T-helper 1 cell treated with Interleukin-12 subunit alpha and Interleukin-12 subunit beta and Interleukin-4 antibody, amounts not matched to agents 30 ng/mL and 1 ng/mL, for 36 hours (primary cell): Measurements from ENCODE around the gene FCHO1. TPM values are rescaled to one million over a fixed set of nuclear protein-coding genes. Genes with fewer than 3 reads are reported as not detected.

Experiments used
- intact Hi-C: fragments of 100-400 bp; cut with micrococcal nuclease; formaldehyde crosslinking; loops from one replicate; pipeline ENCODE4 v1.15.1; 2024
- total RNA-seq: library from RNA; stranded (reverse); gene quantifications from 2 replicates; pipeline ENCODE4 v1.2.3, GENCODE V29; 2022

The FCHO1 gene
- total RNA-seq, 1 donor from 2014 or later: 94.1 TPM

DNA sequence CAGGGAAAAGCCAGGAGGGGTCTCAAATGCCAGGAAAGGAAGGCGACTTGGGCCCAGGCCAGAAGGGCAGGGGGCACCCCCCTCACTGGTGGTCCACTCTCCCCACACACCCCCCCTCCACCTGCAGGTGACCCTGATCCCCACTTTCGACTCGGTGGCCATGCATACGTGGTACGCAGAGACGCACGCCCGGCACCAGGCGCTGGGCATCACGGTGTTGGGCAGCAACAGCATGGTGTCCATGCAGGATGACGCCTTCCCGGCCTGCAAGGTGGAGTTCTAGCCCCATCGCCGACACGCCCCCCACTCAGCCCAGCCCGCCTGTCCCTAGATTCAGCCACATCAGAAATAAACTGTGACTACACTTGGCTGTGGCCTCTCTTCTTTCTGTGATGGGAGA lies 17.1 kb upstream of the FCHO1 start:
- intact Hi-C loops: no loop called here

DNA sequence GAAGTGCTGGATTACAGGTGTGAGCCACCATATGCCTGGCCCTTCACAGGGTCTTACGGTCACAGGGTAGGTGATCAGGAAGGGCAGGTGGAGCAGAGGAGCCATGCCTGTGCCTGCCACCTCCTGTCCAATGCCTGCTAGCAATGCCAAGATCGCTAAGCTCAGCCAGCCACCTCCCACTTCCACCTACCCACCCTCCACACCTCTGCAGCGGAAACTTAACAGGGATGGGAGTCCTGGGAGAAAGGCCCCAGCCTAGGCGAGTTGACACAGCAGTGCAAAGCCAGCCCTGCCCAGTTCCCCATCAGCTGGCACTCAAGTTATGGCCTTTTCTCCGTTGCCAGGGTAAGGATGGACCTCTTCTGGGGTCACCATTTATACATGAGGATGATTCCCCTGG lies 15.9 kb upstream of the FCHO1 start:
- intact Hi-C loops: no loop called here

DNA sequence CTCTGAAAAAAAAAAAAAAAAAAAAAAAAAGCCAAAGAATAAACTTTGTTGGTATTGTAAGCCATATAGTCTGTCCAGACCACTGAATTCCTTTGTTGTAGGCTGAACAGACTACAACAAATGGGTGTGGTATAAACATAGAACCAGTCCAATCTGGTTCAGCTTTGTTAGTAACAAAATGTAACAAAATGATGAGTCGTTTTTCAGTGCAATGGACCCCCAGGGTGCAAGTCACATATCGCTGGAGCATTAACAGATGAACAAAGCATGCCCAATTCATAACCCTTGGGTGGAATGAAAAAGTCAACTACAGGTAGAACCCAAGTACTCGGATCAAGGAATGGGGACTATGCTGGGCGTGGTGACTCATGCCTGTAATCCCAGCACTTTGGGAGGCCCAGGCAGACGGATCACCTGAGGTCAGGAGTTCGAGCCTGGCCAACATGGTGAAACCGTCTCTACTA lies 13.6 kb upstream of the FCHO1 start:
- intact Hi-C loops: no loop called here

DNA sequence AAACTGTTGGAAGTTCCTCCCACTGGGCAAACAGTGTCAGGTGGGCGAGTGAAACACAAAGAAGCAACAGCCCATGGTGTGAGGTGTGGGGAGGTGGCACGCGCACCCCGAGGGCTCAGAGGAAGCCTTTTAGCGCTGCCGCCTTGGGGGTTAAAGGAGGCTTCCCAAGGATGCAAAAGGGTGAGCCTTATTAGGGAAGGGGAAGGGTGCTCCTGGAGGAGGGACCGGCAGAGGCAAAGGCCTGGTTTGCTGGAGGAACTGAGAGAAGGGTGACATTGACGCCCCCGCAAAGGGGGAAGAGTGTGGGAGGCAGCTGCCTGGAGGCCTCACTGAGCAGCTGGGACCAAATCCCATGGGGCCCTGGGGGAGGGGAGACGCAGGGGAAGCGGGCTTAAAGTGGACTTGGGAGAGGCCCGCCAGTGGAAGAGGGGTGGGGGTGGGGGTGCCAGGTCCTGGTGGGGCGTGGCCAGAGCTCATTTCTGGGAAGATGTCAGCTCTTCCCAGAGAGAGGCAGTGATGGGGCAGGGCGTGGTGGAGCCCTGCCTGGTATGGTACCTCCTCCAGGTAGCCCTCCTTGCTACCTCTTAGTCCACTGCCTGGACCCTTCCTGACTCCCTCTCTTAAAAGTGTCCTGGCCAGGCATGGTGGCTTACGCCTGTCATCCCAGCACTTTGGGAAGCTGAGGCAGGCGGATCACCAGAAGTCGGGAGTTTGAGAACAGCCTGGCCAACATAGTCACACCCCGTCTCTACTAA lies 12.0 kb upstream of the FCHO1 start:
- intact Hi-C loops: no loop called here

DNA sequence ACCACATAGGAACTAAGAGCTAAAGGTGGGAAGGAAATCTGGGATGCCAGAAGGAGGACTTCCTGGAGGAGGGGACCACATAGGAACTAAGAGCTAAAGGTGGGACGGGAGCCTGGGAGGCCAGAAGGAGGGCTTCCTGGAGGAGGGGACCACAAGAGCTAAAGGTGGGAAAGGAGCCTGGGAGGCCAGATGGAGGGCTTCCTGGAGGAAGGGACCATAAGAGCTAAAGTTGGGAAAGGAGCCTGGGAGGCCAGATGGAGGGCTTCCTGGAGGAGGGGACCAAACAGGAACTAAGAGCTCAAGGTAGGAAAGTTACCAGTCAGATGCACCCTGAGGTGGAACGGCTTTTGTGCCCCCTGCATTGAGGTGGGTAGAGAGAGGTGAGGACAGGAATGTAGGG lies 9.8 kb upstream of the FCHO1 start:
- intact Hi-C loops: no loop called here

DNA sequence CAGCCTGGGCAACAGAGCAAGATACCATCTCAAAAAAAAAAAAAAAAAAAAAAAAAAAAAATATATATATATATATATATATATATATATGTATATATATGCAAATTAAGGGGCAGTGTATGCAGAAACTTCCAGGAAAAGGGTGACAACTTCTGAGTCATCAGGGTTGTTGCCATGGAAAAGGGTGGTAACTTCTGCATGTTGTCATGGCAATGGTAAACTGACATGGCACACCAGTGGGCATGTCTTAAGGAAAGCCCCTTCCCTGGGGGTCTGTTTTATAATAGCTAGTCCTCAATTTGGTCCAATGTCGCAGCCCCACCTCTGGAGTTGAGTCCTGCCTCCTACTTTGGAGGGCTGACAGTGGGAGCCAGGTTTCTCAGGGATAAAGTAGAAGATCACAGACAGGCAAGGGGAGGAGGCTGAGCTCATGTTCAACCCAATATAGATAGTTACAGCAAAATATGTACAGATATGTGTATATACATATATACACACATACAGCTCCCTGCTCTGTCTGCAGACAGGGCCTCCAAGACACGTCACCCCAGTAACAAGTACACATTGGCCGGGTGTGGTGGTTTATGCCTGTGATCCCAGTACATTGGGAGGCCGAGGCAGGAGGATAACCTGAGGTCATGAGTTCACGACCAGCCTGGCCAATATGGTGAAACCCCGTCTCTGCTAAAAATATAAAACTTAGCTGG lies 7.2 kb upstream of the FCHO1 start:
- intact Hi-C loops: no loop called here

DNA sequence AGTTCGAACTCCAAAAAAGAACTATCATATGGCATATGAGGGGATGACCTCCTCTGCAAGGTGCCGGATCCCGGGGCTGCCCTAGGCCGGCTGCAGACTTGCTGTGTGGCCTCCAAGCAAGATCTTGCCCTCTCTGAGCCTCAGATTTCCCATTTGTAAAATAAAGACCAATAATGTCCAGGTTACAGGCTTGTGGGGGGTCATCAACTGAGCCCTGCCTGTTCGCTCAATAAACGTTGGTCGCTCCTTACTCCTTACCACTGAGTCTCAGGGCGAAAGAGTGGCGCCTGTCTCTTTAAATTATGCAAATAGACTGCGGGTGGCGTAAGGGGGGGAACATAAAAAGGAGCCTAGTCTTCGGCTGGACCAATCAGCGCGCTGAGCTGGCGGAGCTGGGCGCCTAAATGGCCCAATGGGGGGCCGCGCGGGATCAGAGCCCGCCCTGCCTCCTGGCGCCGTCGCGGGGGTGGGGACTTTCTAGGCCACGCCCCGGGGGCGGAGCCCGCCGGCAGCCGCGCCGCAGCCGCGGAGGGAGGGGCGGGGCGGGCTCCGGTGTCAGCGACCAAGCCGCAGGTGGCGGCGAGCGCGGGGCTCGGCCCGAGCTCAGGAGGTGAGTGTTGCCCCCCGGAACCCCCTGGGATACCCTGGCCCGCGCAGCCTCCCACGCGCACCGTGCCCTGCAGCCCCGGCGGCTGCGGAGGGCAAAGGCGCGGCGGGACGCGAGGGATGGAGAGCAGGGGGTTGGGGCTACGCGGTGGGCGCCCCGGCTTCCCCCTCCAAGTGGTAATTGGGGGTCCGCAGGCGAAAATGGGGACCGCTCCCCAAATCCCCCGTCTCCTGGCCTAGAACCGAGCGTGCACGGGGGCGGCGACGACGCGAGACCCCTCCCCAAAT lies 3.8 kb upstream of the FCHO1 start:
- intact Hi-C loops: loop anchor here (1.0 kb wide), 3 partner anchors 28 to 192 kb away; partner anchors contain the start of genes COLGALT1 and MAP1S

DNA sequence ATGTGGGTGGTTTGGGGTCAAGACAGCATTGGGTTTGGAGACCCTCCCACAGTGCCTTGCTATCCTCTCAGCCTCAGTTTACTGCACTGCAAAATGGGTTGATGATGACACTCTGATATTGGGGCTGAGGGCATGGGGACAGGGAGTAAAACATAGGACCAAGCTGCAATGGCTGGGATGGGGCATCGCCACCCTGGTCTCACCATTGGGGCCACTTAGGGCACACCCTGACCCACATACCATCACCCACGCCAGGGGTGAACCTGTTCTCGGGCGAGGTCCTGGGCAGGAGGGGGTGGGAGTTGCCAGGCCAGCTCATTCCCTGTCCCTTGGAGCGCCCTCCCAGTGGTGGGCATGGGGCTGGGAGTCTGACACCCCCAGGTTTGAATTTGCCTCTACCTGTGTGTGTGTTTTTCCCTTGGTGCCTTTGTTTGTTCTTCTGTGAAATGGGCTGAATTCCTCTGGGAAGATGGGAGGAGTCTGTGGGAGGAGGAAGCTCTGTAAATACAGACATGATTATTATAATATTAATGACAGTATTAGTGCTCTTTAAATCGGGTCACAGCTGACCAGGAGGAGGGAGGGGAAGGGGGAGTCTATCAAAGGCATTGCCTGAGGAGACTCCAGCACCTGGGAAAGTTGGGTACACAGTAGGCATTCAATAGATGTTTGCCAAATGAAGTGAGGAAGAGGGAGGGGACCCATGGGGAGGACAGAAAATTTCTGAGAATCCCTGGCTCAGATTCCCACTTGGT lies 2.2 kb upstream of the FCHO1 start:
- intact Hi-C loops: no loop called here

DNA sequence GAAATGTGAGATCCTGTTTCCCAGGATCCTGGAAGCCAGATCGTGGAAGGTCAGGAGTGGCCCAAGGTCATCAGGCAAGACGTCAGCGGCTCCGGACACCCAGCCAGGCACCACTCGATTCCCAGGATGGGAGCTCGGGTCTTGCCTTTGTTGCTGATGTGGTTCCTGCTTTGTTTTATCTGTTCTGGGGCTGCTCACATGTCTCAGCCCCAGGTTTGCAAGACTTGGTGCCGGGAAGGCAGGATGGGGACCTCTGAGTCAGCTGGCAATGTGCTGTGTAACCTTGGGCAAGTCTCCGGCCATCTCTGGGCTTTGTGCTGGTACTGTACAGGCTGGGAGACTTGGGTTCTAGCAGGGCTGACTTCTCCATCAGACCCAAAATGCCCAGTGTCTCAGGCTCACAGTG lies 1.4 kb upstream of the FCHO1 start:
- intact Hi-C loops: no loop called here

DNA sequence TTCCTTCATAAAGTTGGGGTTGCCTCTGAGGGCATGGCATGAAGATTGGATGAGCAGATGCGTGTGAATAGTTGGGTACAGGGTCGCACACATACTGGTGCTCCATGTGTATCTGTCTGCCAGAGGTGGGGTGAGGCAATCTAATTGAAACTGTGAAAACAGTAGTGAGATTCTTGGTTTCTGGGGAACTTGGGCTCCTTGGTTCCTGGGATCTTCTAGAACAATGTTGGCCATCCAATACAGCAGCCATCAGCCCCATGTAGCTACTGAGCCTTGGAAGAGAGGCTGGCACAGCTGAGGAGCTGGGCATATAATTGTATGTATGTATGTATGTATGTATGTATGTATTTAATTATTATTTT lies 616 bp downstream of the FCHO1 start:
- intact Hi-C loops: loop anchor here (1.0 kb wide), 2 partner anchors 33 to 197 kb away; partner anchors contain the start of genes COLGALT1 and MAP1S

DNA sequence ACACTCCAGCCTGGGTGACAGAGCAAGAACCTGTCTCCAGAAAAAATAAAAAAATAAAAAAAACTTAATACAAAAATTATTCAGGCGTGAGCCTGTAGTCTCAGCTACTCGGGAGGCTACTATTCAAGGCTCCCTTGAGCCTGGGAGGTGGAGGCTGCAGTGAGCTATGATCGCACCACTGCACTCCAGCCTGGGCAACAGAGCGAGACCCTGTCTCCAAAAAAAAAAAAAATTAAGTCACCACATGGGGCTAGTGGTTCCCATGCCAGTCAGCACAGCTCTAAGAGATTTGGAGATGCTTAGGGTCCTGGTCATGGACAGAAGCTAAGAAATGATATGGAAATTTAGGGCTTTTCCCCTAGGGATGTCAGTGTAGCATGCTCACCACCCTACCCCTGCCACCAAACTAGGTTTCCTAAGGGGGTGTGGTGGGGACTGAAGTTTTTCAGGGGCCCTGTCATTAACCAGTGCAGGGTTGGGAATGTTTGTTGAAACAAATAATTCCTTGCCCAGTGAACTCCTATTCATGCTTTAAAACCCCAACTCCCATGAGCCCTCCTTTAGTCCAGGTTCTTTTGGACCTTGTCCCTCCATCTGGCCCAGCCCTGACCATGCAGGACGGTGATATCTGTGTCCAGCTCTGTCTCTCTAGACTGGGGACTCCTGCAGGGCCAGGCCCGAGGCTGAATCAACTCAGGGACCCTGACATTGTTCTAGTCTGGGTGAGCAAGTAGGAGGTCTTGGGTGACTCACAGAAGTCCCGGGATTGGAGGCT lies 1.8 kb downstream of the FCHO1 start:
- intact Hi-C loops: no loop called here

DNA sequence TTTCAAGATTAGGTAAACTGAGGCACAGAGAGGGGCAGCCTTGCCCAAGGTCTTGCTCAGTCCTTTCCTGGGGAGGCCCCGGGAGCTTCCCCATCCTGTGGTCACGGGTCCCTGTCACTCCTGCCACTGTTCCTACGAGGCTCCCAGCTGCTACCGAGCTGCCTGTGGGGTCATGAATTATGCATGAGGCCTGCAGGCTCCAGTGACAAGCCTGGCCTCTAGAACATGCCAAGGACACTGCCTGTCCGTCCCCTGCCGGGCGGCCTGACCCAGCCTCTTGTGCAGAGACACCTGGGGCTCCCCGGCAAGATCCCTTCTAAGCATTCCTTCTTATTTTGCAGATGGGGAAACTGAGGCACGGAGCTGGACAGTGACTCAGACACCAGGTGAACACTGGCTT lies 2.7 kb downstream of the FCHO1 start:
- intact Hi-C loops: no loop called here

DNA sequence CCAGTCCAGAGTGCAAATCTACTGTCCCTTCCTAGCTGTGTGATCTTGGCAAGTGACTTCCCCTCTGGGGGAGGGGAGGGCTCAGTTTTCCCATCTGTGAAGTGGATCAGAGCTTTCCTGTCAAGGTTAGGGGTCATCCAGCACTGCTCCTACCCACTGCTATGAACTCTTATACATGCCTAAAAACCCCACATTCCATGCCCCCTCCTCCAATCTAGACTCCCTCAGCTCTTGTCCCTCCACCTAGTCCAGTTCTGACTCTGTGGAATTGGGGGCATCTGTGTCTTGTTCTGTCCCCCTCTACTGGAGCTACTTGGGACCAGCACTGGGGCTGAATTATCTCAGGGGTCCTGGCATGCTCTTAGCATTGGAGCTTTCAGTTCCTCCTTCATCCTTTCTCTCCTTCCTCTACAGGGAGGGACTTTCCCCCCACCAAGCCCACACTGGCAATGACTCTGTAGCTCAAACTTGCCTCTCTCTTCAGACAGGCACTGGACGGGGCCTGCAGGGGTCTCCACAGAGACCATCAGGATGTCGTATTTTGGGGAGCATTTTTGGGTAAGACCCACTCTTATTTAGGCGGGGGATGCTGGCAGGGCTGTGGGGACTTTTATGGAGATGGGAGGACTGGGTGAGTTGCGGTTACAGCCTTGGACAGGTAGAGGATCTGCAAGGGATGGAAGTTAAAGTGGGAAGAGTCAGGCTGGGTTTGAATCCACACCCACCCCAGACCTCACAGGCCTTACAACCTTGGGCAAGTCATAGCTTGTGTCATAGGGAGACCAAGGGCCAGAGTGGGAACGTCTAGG lies 3.6 kb downstream of the FCHO1 start:
- intact Hi-C loops: no loop called here

DNA sequence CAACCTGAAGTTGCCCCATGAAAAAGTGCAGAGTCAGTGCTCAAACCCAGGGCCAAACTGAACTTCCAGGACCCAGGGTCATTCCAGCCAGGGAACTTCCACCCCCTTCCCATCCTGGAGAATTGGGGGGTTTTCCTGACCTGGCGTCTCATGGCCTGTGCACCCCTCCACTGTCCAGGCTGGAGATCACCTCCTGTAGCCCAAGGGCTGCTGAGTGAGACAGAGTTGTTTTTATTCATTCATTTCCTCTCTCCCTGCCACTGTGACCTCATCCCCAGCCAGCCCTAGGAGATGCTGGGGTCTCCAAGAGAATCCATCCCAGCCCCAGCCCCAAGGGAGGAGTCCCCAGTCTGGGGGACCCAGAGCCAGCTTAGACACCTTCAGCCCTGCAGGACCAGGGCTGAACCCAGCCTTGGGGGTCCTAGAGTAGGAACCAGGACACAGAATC lies 4.2 kb downstream of the FCHO1 start:
- intact Hi-C loops: no loop called here

DNA sequence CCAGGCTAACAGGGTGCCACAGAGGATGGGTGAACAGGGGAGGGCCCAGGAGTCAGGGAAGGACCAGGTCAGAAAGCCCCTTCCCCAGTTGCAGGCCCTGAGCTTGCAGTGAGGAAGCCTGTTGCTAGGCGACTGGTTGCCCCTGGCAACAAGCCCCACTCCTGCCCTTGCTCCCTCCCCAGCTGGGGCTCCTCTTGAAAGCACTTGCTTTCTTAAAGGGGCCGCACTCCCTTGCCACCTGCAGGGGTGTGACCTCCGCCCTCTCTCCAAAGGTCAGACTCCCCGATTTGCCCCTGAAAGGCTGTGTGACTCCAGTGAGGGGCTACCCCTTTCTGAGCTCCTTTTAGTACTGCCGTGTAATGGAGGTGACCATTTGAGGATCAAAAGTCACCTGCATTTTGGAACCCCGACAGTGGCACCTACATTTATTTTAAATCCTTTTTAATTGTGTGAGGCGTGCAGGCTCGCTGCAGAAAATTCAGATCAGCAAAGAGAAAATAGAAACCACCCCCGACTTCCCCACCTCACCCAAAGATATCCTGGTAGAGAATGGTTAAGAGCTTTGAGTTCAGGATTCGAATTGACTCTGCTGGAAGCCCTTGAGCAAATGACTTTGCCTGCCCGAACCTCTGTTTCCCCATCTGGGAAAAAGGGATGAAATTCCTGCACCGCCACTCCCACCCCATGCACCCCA lies 4.8 kb downstream of the FCHO1 start:
- intact Hi-C loops: no loop called here

DNA sequence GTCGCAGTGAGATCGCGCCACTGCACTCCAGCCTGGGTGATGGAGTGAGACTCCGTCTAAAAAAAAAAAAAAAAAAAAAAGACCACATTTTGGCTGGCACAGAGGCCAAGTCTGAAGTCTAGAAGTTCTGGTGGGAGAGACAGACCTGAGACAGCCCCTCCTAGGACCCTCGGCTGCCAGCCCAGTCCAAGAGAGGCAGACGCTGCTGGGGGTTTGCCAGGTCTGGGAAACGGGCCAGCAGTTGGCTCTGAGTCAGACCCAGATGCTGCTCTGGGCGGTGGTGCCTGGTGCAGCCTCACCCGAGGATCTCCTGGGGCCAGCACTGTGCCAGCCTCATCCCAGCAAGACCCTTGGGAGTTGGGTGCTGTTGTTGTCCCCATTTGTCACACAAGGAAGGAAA lies 5.8 kb downstream of the FCHO1 start:
- intact Hi-C loops: no loop called here

DNA sequence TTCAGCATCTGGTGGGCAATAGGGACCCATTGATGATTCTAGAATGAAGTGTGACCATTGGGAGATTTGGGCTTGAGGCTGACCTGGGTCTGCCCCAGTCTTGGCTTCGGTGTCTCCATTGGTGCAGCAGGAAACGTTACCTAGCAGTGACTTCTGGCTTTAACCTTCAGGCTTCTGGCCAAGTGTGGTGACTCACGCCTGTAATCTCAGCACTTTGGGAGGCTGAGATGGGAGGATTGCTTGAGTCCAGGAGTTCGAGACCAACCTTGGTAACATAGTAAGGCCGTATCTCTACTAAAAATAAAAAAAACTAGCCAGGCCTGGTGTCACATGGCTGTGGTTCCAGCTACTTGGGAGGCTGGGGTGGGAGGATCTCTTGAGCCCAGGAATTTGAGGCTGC lies 7.2 kb downstream of the FCHO1 start:
- intact Hi-C loops: no loop called here

DNA sequence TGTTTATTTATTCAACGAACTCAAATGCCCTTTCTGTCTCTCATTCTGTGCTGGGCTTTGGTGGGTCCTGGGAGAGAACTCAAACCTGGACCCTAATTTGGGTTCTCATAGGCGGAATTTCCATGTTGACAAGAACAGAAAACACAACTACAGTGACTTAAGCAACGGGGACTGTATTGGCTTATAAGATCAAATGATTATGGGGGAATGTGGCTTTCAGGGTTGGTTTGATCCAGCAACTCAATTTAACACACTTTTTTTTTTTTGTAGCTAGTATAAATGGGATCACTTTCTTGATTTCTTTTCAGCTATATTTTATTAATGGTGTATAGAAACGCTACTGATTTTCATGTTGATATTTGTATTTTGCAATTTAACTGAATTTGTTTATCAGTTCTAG lies 9.9 kb downstream of the FCHO1 start:
- intact Hi-C loops: no loop called here
